Retina (tissue), 1 donor: Measurements from ENCODE around the gene INVS.
"Not testable (repeated sequence)": the region's sequence is repeated elsewhere in the genome, so short reads cannot be mapped to it uniquely, and the experiment has no call there.

Source experiments
- DNase-seq: peaks from one replicate; pipeline ENCODE4 v3.0.0-alpha.2; 2016

The INVS gene

GRCh38 chr9:100098887-100099721 is at the start of gene INVS, which contains the start of gene ERP44:
Gene INVS (plus strand): TSS chr9:100099243. CDS start chr9:100104522, 5,279 bp downstream.
Gene ERP44 (minus strand): TSS chr9:100099000. CDS start chr9:100098840, 160 bp downstream.
- DNase-seq = peak; percentile 99

GRCh38 chr9:100049551-100049950 is 49.5 kb upstream of the INVS start:
- no peak for DNase-seq

- DNase-seq = no peak
Observed at GRCh38 chr9:100052375-100052774, 46.7 kb upstream of the INVS start.

- DNase-seq = no peak
Observed at GRCh38 chr9:100056561-100056960, 42.5 kb upstream of the INVS start.

- DNase-seq = no peak
Observed at GRCh38 chr9:100057624-100058023, 41.4 kb upstream of the INVS start.

- DNase-seq = no peak
Observed at GRCh38 chr9:100058699-100059579, 40.1 kb upstream of the INVS start.

GRCh38 chr9:100062683-100063082 is 36.4 kb upstream of the INVS start:
- not testable (repeated sequence) for DNase-seq

- DNase-seq = peak; percentile 3
Observed at GRCh38 chr9:100063185-100063584, 35.9 kb upstream of the INVS start.

GRCh38 chr9:100064872-100065581 is 34.0 kb upstream of the INVS start:
- DNase-seq = no peak

GRCh38 chr9:100066539-100066938 is 32.5 kb upstream of the INVS start:
- peak; percentile 45 for DNase-seq

GRCh38 chr9:100067990-100068389 is 31.1 kb upstream of the INVS start:
- not testable (repeated sequence) for DNase-seq

- not testable (repeated sequence) for DNase-seq
Observed at GRCh38 chr9:100069068-100069467, 30.0 kb upstream of the INVS start.

- DNase-seq = no peak
Observed at GRCh38 chr9:100070104-100071041, 28.7 kb upstream of the INVS start.

GRCh38 chr9:100071271-100071670 is 27.8 kb upstream of the INVS start:
- DNase-seq = no peak

GRCh38 chr9:100072805-100073204 is 26.2 kb upstream of the INVS start:
- no peak for DNase-seq

- DNase-seq = no peak
Observed at GRCh38 chr9:100074093-100074492, 24.9 kb upstream of the INVS start.

- no peak for DNase-seq
Observed at GRCh38 chr9:100074989-100075388, 24.1 kb upstream of the INVS start.

GRCh38 chr9:100076256-100076655 is 22.8 kb upstream of the INVS start:
- DNase-seq = not testable (repeated sequence)

- no peak for DNase-seq
Observed at GRCh38 chr9:100082782-100083181, 16.3 kb upstream of the INVS start.

GRCh38 chr9:100083448-100084127 is 15.5 kb upstream of the INVS start:
- peak; percentile 6 for DNase-seq

GRCh38 chr9:100084128-100084453 is 15.0 kb upstream of the INVS start:
- no peak for DNase-seq
